GM19397 (cell line): ENCODE measurements around the gene CSK.

Experiments
- ATAC-seq: cut with Tn5 transposase; IDR thresholded peaks from one replicate; pipeline ENCODE4 v1.9.1; 2021; ENCODE audit warnings: mild to moderate bottlenecking, moderate library complexity; ENCODE audit not compliant: unreplicated experiment

The CSK gene

GRCh38 chr15:74822233-74822632 is 40.4 kb downstream of the CSK start:
- no peak for ATAC-seq

GRCh38 chr15:74823324-74823723 is 41.4 kb downstream of the CSK start:
- ATAC-seq = no peak

GRCh38 chr15:74824976-74825375 is 43.1 kb downstream of the CSK start:
- no peak for ATAC-seq

DNA sequence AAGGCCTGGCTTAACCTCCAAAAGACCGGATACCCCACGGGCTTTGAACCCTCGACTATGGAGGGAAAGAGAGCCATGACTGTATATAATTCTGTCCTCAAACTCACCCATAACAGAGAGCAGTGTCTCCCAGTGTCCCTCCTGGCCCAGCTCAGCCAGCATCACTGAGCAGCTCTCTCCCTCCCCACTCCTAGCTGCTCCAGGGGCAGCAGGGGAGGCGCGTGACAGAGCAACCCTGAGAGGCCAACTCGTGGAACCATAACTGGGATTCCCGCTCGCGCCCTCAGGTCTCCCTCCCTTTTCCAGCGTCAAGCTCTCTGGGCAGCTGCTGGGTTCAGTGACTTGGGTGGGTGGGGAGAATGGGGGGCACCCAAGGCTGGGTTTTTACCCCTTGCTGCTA is 44.0 kb downstream of the CSK start:
- ATAC-seq = no peak

DNA sequence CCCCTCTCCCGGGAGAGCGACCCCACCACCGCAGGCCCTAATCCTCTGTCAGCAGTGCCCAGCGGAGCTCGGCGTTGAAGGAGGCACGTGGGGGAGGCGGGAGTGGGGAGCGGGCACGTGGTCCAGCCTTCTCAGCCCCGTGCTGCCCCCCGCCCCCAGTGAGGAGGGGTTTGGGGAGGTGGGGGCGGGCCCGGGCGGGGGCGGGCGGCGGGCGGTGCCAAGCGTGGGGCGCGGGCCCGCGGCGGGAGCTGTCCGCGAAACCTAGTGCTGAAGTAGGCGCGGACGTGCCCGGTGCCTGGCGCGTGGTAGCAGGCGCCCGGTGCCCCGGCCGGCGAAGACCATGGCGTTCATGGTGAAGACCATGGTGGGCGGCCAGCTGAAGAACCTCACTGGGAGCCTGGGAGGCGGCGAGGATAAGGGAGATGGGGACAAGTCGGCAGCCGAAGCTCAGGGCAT is 44.5 kb downstream of the CSK start, which contains the start of gene CPLX3:
Gene CPLX3 (plus strand): TSS at position 264 of the 456 bp plus-strand sequence. CDS start 77 bp downstream, at position 341.
- no peak for ATAC-seq

DNA sequence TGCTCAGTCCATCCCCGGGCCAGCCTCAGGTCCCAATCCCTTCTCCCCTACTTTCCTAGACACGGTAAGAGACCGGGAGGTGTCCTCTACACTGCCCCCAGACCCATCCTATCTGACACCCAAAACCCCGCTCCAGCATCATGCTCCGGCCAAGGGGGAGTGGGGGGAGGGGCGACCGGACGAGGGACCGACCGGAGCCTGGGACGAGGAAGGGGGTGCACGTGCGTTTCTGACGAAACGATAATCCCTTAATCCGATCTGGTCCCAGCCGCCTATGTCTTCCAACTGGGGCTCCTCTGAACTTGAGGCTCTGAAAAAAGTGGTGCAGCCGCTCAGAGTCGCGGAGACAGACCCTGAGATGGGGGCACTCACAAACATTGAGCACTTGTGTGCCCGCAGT is 45.0 kb downstream of the CSK start:
- ATAC-seq = no peak

GRCh38 chr15:74827614-74828013 is 45.7 kb downstream of the CSK start:
- no peak for ATAC-seq

DNA sequence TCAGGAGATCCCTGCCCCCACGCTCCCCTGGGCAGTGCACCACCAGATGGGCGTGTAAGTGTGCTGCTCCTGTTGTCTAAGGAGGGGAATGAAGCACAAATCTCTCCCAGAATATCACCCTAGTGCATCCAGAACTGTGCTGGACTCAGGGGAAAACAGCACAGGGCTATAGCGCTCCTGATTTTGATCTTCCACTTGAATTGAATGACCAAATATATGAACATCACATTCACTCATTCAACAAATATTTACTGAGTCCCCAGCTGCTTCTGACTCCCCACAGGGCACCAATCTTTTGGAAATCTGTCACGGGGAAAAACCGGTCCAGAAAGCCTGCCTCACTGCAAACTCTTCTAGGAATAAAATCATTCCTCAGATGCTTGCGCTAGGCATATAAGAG is 47.0 kb downstream of the CSK start:
- no peak for ATAC-seq

DNA sequence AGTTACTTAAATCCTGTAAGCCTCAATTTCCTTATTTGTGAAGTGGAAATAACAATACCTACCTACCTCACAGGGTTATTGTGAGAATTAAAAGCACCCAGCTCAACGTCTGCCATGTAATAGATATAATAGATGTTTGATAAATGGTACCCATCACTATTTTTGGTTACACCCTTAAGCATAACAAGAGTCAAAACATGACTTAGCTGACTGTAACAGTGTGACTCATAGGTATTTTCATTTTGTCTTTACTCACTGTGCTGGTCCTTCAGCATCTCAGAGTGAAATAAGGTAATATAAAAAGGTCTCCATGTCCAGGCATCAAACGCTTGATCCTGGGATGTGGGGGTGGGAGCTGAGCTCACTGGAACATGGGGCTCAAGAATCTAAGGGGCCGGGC is 47.6 kb downstream of the CSK start:
- no peak for ATAC-seq

DNA sequence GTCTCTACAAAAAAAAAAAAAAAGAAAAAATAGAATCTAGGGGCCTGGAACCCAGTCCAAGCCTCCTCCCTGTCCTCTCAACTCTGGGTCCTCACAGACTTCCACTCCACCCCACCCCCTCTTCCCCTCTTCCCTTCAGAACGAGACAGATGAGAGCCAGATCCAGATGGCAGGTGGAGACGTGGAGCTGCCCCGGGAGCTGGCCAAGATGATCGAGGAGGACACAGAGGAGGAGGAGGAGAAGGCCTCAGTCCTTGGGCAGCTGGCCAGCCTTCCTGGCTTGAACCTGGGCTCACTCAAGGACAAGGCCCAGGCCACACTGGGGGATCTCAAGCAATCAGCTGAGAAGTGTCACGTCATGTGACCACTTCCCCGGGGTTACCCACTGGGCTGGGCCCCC is 48.1 kb downstream of the CSK start:
- ATAC-seq = no peak

DNA sequence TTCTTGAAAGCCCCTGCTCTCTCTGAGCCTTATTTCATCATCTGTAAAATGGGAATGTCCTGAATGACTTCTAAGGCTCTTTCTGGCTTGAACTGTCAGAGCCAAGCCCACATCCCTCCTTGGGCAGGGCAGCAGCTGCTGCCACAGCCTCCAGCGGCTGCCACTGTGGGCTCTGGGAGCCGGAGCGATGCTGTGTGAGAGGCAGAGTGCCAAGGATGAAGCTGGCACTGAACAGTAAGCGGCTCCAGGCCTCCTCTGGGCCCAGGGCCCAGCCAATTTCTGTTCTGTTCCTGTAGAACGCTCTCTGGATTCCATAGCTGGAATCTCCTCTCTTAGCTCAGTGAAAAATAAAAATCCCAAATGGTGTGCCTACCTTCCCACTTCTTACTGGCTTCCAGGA is 49.0 kb downstream of the CSK start:
- no peak for ATAC-seq

DNA sequence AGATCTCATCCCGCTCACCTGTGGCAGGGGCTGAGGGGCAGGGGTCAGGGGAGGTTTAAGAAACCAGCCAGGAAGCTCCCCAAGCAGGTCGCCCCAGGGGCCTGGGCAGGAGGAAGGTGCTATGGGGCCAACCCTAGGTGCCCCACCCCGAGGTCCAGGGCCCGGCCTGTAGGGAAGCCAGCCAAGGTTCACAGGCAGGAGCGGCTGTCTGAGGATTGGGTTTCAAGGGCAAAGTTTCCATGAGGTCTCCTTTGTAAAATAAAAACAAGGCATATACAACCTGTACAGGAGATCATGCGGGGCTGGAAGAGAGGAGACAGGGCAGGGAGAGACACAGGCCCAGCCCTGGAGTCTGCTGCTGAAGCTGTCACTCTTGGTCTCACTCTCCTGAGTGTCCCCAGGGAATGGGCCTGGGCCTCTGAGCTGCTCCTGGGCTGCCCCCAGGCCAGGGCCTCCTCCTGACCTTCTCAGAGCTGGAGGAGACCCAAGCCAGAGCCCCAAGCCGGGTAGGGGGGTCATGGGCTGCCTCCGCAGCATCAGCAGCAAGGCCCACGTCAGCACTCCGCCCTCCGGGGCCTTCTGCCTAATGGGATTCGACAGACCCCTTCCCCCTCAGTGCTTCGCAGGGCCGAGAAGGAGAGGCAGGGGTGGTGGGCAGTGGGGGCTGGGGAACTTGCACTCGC is 50.1 kb downstream of the CSK start:
- no peak for ATAC-seq

- ATAC-seq = no peak
These were observed 50.9 kb downstream of the CSK start for GRCh38 chr15:74832826-74833225.

DNA sequence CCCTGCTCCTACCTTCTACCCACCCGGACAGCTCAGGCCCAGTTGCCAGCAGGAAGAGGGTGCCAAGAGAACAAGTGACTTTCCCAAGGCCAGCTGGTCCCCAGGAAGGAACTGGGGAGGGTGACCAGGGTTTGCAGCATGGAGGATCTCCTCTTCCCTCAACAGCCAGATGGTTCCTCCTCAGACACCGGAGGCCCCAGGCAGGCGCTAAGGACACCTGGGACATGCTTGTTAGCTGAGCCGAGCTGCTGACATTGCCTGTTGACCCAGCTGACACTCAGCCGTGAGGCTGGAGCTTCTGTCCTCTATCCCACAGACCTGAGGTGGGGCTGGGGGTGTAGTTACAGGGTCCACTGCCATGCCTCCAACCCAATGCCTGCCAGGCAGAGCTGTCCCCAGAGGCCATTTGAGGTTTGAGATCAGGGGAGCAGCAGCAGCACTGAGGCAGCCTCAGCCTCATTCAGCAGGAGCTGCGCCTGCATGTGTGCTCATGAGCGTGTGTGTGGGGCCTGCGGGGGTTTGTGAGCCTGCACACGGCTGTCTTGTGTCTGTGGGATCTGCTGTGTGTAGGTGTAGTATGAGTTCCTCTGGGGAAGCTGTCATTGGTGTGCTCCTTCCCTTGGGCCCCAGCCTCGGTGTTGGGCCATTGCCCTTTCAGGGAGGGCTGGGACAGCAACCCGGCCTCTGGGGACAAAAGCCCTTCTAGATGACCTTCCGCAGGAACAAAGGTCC is 51.7 kb downstream of the CSK start:
- ATAC-seq = no peak

GRCh38 chr15:74835312-74835823 is 53.5 kb downstream of the CSK start:
- ATAC-seq = no peak

GRCh38 chr15:74836846-74837245 is 55.0 kb downstream of the CSK start:
- ATAC-seq = no peak

- no peak for ATAC-seq
These were observed 55.7 kb downstream of the CSK start for GRCh38 chr15:74837482-74838136.

GRCh38 chr15:74838137-74838516 is 56.2 kb downstream of the CSK start:
- no peak for ATAC-seq

DNA sequence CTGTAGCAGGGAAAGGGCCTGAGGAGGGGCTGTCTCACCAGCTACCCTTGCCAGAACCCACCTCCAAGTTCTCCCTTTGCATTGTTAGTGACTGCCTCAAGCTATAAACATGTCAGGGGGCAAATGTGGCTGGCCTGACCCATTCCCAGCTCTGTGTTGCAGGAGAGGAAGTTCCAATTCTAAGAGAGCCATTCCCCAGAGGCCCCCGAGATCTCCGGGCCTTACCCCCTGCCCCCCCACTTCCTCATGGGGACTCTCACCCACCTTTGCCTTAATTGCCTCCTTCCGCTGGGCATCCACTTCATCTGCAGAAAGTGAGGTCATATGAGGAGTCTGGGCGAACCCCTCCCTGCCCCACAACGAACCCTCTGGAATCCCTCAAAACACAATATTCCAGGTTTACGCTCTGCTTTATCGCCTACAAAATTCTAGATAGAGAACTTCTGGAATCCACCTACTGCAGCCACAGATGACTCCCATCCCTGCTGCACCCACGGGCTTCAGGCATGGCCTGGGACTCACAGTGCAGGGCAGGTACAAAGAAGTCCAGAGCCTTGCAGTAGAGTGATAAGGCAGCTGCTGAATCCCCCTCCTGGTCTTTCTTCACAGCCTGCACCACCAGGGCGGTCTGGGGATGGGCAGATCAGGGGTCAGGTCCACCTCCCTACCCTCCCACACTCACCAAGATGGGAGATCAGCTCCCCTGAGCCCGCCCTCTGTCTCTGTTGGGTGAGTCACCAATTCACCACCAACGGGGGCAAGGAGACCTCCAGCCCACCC is 57.1 kb downstream of the CSK start:
- no peak for ATAC-seq

DNA sequence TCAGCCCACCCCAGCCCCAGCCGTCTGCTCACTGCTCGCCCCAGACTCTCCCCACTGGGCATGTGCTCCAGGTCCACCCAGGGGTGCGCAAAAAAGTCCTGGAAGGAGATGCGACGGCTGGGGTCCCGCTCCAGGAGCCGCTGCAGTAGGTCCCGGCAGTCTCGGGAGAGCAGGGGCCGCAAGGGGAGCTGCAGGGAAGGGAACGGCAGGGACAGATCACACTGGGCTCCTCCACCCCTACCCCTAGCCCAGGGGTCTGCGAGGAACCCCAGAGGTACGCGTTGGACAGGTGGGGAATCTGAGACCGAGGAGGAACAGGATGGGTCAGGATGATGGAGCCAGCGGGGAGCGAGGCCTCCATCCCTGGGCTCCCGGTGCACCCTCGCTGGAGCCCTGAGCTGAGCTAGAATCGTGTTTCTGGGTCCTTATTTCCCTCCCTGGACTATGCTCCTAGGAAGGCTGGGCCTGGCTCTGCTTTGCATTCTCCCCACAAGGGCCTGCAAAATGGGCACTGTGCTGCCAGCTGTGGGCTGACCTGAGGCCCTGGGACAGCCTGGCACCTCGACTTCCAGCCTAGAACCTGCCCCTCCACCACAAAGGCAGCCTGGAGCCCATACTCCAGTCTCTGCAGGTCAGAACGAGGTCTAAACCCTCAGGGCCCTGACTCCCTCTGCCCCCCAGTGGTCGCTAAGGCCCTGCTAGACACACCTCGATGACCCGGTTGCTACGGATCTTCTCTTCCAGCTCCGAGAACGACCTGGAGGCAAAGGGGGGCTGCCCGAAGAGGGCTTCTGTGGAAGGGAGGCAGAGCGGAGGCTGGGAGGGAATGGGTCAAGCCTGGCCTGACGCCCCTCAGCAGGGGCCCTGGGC is 57.9 kb downstream of the CSK start:
- ATAC-seq = no peak
